Measurements from ENCODE around the gene GOPC. TPM values are rescaled to one million over a fixed set of nuclear protein-coding genes. Genes with fewer than 3 reads are reported as not detected.

Gene GOPC
- total RNA-seq, 1 experiment from 2014 or later, result 33.5 TPM

DNA sequence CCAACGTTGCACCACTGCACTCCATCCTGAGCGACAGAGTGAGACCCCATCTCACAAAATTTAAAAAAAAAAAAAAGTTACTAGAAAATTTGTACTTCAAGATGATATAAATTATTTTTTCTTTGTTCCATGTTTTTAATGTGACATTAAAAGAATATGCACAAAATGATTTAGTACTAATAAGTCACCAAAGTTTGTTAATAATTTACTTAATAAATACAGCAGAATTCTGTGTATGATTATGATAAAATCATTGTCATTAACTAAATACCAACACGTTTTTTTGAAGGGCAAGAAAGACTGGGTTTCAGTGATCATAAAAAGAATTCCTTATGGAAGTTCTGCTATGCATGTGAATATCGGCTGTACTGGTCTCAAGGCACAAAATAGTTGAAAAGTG, 28.1 kb downstream of the GOPC start:
- Mint-ChIP-seq H3K4me3 (ENCODE audit: low read depth, unreplicated experiment) (no peak overlapping the region), H3K27me3 (ENCODE audit: unreplicated experiment) (no peaks in the 10 kb centered on the region), H3K4me1 (ENCODE audit: low read depth, unreplicated experiment) (no peaks in the 10 kb centered on the region), H3K36me3 (ENCODE audit: insufficient read depth, unreplicated experiment) (peaks cover 6% of the 10 kb centered on the region), H3K27ac (ENCODE audit: unreplicated experiment) (no peak overlapping the region), H3K9me3 (ENCODE audit: low read depth, unreplicated experiment) (no peaks in the 10 kb centered on the region)
- DNase-seq, result no peak
- TF ChIP-seq, protein P1, sequence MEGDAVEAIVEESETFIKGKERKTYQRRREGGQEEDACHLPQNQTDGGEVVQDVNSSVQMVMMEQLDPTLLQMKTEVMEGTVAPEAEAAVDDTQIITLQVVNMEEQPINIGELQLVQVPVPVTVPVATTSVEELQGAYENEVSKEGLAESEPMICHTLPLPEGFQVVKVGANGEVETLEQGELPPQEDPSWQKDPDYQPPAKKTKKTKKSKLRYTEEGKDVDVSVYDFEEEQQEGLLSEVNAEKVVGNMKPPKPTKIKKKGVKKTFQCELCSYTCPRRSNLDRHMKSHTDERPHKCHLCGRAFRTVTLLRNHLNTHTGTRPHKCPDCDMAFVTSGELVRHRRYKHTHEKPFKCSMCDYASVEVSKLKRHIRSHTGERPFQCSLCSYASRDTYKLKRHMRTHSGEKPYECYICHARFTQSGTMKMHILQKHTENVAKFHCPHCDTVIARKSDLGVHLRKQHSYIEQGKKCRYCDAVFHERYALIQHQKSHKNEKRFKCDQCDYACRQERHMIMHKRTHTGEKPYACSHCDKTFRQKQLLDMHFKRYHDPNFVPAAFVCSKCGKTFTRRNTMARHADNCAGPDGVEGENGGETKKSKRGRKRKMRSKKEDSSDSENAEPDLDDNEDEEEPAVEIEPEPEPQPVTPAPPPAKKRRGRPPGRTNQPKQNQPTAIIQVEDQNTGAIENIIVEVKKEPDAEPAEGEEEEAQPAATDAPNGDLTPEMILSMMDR (IDR thresholded peaks at IDR 0.05; ENCODE audit: unreplicated experiment), result no peak
- intact Hi-C loops (cut with micrococcal nuclease; ENCODE audit: unreplicated experiment), result no loop called here
- no TSS peak for BruUV-seq (replicated peaks)
- CTCF ChIA-PET, result no interaction called here

DNA sequence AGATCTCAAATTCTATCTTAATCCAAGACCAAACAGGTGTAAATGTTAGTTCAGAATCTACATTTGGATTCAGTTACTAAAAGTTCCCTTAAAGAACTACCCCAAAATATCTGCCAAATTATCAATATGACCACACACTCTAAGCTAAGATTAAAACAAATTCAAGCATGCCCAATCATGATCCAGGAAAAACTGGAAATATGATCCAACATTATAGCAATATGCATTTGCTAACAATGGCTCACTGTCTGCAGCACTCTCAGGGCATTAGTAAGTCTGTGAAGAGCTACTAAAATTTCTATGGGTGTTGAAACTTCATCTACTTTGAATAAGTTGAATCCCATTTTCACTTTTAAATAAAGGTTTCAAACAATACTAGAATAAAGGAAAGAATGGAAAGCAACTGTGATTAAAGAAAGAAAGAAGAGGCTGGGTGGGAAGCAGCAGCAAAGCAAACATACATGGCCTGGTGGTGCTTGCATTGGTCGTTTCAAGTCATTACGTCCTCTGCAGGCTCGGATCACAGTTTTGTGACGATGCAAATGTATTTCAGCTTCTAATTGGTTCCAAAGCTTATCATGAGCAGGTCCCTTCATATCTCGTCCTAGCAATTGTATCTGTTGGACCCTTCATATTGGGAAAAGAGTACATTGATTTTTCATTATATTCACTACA, 29.2 kb downstream of the GOPC start:
- H3K9me3 Mint-ChIP-seq (ENCODE audit: low read depth, unreplicated experiment), result no peaks in the 10 kb centered on the region
- H3K36me3 Mint-ChIP-seq (ENCODE audit: insufficient read depth, unreplicated experiment), result peaks cover 6% of the 10 kb centered on the region
- no peak for DNase-seq
- CTCF ChIA-PET, result no interaction called here
- H3K27me3 Mint-ChIP-seq (ENCODE audit: unreplicated experiment), result no peaks in the 10 kb centered on the region
- intact Hi-C loops (cut with micrococcal nuclease; ENCODE audit: unreplicated experiment), result no loop called here
- no peak overlapping the region for H3K27ac Mint-ChIP-seq (ENCODE audit: unreplicated experiment)
- TF ChIP-seq, protein P1 (IDR thresholded peaks at IDR 0.05; ENCODE audit: unreplicated experiment), result no peak
- H3K4me3 Mint-ChIP-seq (ENCODE audit: low read depth, unreplicated experiment), result no peak overlapping the region
- no TSS peak for BruUV-seq (replicated peaks)
- H3K4me1 Mint-ChIP-seq (ENCODE audit: low read depth, unreplicated experiment), result no peaks in the 10 kb centered on the region

DNA sequence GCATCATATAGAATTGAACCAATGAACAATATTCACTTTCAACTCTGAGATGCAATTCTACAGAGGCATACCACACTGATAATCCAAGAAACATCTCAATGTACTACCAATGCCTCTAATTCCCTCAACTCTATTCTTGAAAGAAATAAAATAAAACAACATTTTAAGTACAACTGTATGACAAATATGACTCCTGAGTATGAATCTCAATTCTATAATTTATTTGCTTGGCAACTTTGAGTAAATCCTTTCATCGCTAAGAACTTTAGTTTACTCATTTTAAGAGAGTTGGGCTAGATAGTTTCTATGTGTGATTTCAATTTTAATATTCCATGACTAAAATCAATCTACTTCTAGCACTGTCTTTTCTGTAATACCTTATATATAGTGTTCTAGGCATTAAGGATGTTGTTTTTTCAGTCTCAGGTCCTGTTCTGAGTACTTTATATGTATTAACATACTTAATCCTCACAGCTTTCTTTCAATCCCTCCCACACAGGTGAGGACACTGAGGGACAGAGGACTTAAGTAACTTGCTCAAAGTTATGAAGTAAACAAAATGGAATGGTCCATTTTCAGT, 33.4 kb downstream of the GOPC start:
- intact Hi-C loops (cut with micrococcal nuclease; ENCODE audit: unreplicated experiment), result no loop called here
- CTCF ChIA-PET, result no interaction called here
- Mint-ChIP-seq H3K9me3 (ENCODE audit: low read depth, unreplicated experiment) (no peaks in the 10 kb centered on the region), H3K4me1 (ENCODE audit: low read depth, unreplicated experiment) (no peaks in the 10 kb centered on the region), H3K4me3 (ENCODE audit: low read depth, unreplicated experiment) (no peak overlapping the region), H3K36me3 (ENCODE audit: insufficient read depth, unreplicated experiment) (peaks cover 6% of the 10 kb centered on the region), H3K27ac (ENCODE audit: unreplicated experiment) (no peak overlapping the region), H3K27me3 (ENCODE audit: unreplicated experiment) (no peaks in the 10 kb centered on the region)
- DNase-seq, result no peak
- TF ChIP-seq, protein P1 (IDR thresholded peaks at IDR 0.05; ENCODE audit: unreplicated experiment), result no peak
- no TSS peak for BruUV-seq (replicated peaks)

DNA sequence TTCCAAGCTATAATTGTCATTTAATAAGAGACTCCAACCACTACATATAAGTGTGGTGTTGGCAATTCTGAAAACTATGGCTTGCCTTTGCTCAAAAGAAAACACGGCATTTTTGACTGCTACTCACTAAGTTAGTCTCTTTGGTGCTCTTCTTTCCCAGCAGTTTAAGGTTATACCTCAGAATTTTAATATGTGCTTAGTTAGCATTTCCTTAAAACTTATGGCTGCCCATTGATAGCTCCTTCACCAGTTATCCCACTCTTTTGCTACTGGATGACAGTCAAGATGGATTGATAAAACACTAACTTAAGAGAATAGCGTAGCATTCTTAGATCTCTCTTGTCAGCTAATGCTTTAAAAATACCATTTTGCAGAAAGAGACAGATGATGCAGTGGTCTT, 34.1 kb downstream of the GOPC start:
- intact Hi-C loops (cut with micrococcal nuclease; ENCODE audit: unreplicated experiment), result no loop called here
- no peak for DNase-seq
- Mint-ChIP-seq H3K27ac (ENCODE audit: unreplicated experiment) (no peak overlapping the region), H3K36me3 (ENCODE audit: insufficient read depth, unreplicated experiment) (peaks cover 8% of the 10 kb centered on the region), H3K4me3 (ENCODE audit: low read depth, unreplicated experiment) (no peak overlapping the region), H3K27me3 (ENCODE audit: unreplicated experiment) (no peaks in the 10 kb centered on the region), H3K9me3 (ENCODE audit: low read depth, unreplicated experiment) (no peaks in the 10 kb centered on the region), H3K4me1 (ENCODE audit: low read depth, unreplicated experiment) (no peaks in the 10 kb centered on the region)
- CTCF ChIA-PET, result no interaction called here
- no TSS peak for BruUV-seq (replicated peaks)
- TF ChIP-seq, protein P1 (IDR thresholded peaks at IDR 0.05; ENCODE audit: unreplicated experiment), result no peak

Measured in Calu3 (cell line).